Measurements from ENCODE around the gene OR4K15.
A peak's percentile ranks its signal among the peaks of the same experiment; 100 is the strongest.
"Not testable (repeated sequence)": the region's sequence is repeated elsewhere in the genome, so short reads cannot be mapped to it uniquely, and the experiment has no call there.

The OR4K15 gene, protein sequence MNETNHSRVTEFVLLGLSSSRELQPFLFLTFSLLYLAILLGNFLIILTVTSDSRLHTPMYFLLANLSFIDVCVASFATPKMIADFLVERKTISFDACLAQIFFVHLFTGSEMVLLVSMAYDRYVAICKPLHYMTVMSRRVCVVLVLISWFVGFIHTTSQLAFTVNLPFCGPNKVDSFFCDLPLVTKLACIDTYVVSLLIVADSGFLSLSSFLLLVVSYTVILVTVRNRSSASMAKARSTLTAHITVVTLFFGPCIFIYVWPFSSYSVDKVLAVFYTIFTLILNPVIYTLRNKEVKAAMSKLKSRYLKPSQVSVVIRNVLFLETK

GRCh38 chr14:19975291-19975690 is at the start of gene OR4K15:
Gene OR4K15 (plus strand): TSS chr14:19975591. CDS start chr14:19975591, 0 bp downstream.
- Histone ChIP-seq H3K4me1 (ENCODE audit: control insufficient read depth, insufficient read depth, low read length) (no peaks in the 10 kb centered on the region), H3K9me3 (ENCODE audit: control insufficient read depth, insufficient read depth, low read length) (peaks cover 68% of the 10 kb centered on the region), H3K36me3 (ENCODE audit: control insufficient read depth, insufficient read depth, low read length) (no peaks in the 10 kb centered on the region), H3K4me3 (ENCODE audit: low read depth, low read length) (no peak within 1 kb of the TSS; the same call in 1 of the 2 replicates), H3K27me3 (ENCODE audit: control insufficient read depth, insufficient read depth, low read length) (no peaks in the 10 kb centered on the region), H3K9ac (ENCODE audit: low read depth, low read length) (no peak within 1 kb of the TSS), H3K27ac (ENCODE audit: low read depth, low read length) (no peak within 1 kb of the TSS)

- Histone ChIP-seq H3K27ac (ENCODE audit: low read depth, low read length) (no peak within 1 kb of the TSS), H3K9me3 (ENCODE audit: control insufficient read depth, insufficient read depth, low read length) (peaks cover 92% of the 10 kb centered on the region), H3K4me3 (ENCODE audit: low read depth, low read length) (no peak within 1 kb of the TSS), H3K9ac (ENCODE audit: low read depth, low read length) (no peak within 1 kb of the TSS), H3K4me1 (ENCODE audit: control insufficient read depth, insufficient read depth, low read length) (no peaks in the 10 kb centered on the region), H3K36me3 (ENCODE audit: control insufficient read depth, insufficient read depth, low read length) (no peaks in the 10 kb centered on the region), H3K27me3 (ENCODE audit: control insufficient read depth, insufficient read depth, low read length) (no peaks in the 10 kb centered on the region)
These were observed 44.8 kb upstream of the OR4K15 start, which contains the start of gene OR4K1 for GRCh38 chr14:19930617-19931016. Gene OR4K1 (plus strand): TSS chr14:19930917. CDS start chr14:19935667, 4,750 bp downstream.

GRCh38 chr14:19941668-19942067 is 33.7 kb upstream of the OR4K15 start:
- H3K9ac ChIP-seq (ENCODE audit: low read depth, low read length): no peak overlapping the region
- H3K4me1 ChIP-seq (ENCODE audit: control insufficient read depth, insufficient read depth, low read length): no peaks in the 10 kb centered on the region
- peak overlapping the region; percentile 9; the same call in 1 of the 2 replicates for H3K4me3 ChIP-seq (ENCODE audit: low read depth, low read length)
- no peaks in the 10 kb centered on the region for H3K36me3 ChIP-seq (ENCODE audit: control insufficient read depth, insufficient read depth, low read length)
- H3K27ac ChIP-seq (ENCODE audit: low read depth, low read length): no peak overlapping the region
- H3K9me3 ChIP-seq (ENCODE audit: control insufficient read depth, insufficient read depth, low read length): peaks cover 91% of the 10 kb centered on the region
- no peaks in the 10 kb centered on the region for H3K27me3 ChIP-seq (ENCODE audit: control insufficient read depth, insufficient read depth, low read length)

- Histone ChIP-seq H3K27me3 (ENCODE audit: control insufficient read depth, insufficient read depth, low read length) (no peaks in the 10 kb centered on the region), H3K4me3 (ENCODE audit: low read depth, low read length) (0 out of 2 replicates have a peak overlapping the region, but pooled peaks have one; percentile 26), H3K9me3 (ENCODE audit: control insufficient read depth, insufficient read depth, low read length) (peaks cover 92% of the 10 kb centered on the region)
These were observed 27.8 kb upstream of the OR4K15 start for GRCh38 chr14:19947413-19948090.

DNA sequence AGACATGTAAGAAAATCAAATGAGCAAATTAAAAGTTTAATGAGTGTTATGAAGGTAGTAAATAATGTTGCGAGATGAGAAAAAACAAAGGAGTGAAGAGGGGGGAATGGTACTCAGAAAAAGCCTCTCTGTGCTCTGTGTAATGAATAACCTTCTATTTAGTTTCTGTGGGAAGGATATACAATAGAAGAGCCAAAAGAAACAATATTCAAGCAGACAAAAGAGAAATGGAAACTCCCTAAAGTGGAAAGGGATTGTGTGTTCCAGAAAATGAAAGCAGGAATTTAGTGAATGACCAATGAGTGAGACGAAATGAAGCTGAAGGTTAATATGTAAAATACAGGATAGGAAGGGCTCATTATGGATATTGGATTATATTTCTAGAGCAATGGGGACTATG is 26.2 kb upstream of the OR4K15 start:
- Histone ChIP-seq H3K4me3 (ENCODE audit: low read depth, low read length) (no peak overlapping the region), H3K9ac (ENCODE audit: low read depth, low read length) (no peak overlapping the region), H3K4me1 (ENCODE audit: control insufficient read depth, insufficient read depth, low read length) (no peaks in the 10 kb centered on the region), H3K27ac (ENCODE audit: low read depth, low read length) (no peak overlapping the region), H3K27me3 (ENCODE audit: control insufficient read depth, insufficient read depth, low read length) (no peaks in the 10 kb centered on the region), H3K9me3 (ENCODE audit: control insufficient read depth, insufficient read depth, low read length) (peaks cover 93% of the 10 kb centered on the region), H3K36me3 (ENCODE audit: control insufficient read depth, insufficient read depth, low read length) (no peaks in the 10 kb centered on the region)

More at GRCh38 chr14:19947413-19948090, 27.8 kb upstream of the OR4K15 start:
- no peak overlapping the region for H3K9ac ChIP-seq (ENCODE audit: low read depth, low read length)
- H3K36me3 ChIP-seq (ENCODE audit: control insufficient read depth, insufficient read depth, low read length): no peaks in the 10 kb centered on the region
- no peak overlapping the region for H3K27ac ChIP-seq (ENCODE audit: low read depth, low read length)
- no peaks in the 10 kb centered on the region for H3K4me1 ChIP-seq (ENCODE audit: control insufficient read depth, insufficient read depth, low read length)

DNA sequence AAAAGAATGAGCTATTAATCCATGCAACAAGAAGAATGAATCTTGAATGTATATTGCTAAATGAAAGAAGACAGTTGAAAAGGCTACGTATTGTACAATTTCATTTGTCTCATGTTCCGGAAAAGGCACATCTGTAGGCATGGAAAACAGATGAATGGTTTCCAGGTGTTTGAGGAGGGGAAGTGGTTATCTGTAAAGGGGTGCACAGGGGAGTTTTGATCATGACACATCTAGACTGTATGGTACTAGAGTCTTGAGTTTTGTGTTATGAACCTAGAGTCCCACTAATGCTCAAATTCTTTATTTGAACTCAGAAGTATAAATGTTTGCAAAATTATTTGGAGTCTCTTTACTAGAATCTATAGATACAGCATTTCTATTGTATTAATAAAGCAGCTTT is 5.7 kb upstream of the OR4K15 start:
- H3K9ac ChIP-seq (ENCODE audit: low read depth, low read length); H3K4me3 ChIP-seq (ENCODE audit: low read depth, low read length); H3K4me1 ChIP-seq (ENCODE audit: control insufficient read depth, insufficient read depth, low read length); H3K36me3 ChIP-seq (ENCODE audit: control insufficient read depth, insufficient read depth, low read length); H3K27me3 ChIP-seq (ENCODE audit: control insufficient read depth, insufficient read depth, low read length); H3K27ac ChIP-seq (ENCODE audit: low read depth, low read length): not testable (repeated sequence)
- peaks cover 55% of the 10 kb centered on the region for H3K9me3 ChIP-seq (ENCODE audit: control insufficient read depth, insufficient read depth, low read length)

GRCh38 chr14:19974844-19975243 is 547 bp upstream of the OR4K15 start:
- Histone ChIP-seq H3K9me3 (ENCODE audit: control insufficient read depth, insufficient read depth, low read length) (peaks cover 68% of the 10 kb centered on the region), H3K36me3 (ENCODE audit: control insufficient read depth, insufficient read depth, low read length) (no peaks in the 10 kb centered on the region), H3K27me3 (ENCODE audit: control insufficient read depth, insufficient read depth, low read length) (no peaks in the 10 kb centered on the region), H3K27ac (ENCODE audit: low read depth, low read length) (no peak overlapping the region), H3K4me3 (ENCODE audit: low read depth, low read length) (no peak overlapping the region; the same call in 1 of the 2 replicates), H3K9ac (ENCODE audit: low read depth, low read length) (no peak overlapping the region), H3K4me1 (ENCODE audit: control insufficient read depth, insufficient read depth, low read length) (no peaks in the 10 kb centered on the region)

GRCh38 chr14:19993438-19993837 is 18.0 kb downstream of the OR4K15 start:
- Histone ChIP-seq H3K36me3 (ENCODE audit: control insufficient read depth, insufficient read depth, low read length) (no peaks in the 10 kb centered on the region), H3K9ac (ENCODE audit: low read depth, low read length) (no peak overlapping the region), H3K4me1 (ENCODE audit: control insufficient read depth, insufficient read depth, low read length) (no peaks in the 10 kb centered on the region), H3K4me3 (ENCODE audit: low read depth, low read length) (no peak overlapping the region), H3K27ac (ENCODE audit: low read depth, low read length) (no peak overlapping the region), H3K9me3 (ENCODE audit: control insufficient read depth, insufficient read depth, low read length) (peaks cover 95% of the 10 kb centered on the region), H3K27me3 (ENCODE audit: control insufficient read depth, insufficient read depth, low read length) (no peaks in the 10 kb centered on the region)

- Histone ChIP-seq H3K4me3 (ENCODE audit: low read depth, low read length) (no peak within 1 kb of the TSS), H3K36me3 (ENCODE audit: control insufficient read depth, insufficient read depth, low read length) (no peaks in the 10 kb centered on the region), H3K27me3 (ENCODE audit: control insufficient read depth, insufficient read depth, low read length) (no peaks in the 10 kb centered on the region), H3K9me3 (ENCODE audit: control insufficient read depth, insufficient read depth, low read length) (peaks cover 92% of the 10 kb centered on the region), H3K27ac (ENCODE audit: low read depth, low read length) (no peak within 1 kb of the TSS), H3K4me1 (ENCODE audit: control insufficient read depth, insufficient read depth, low read length) (no peaks in the 10 kb centered on the region), H3K9ac (ENCODE audit: low read depth, low read length) (no peak within 1 kb of the TSS)
These were observed 26.5 kb downstream of the OR4K15 start, which contains the start of gene OR4Q2 for GRCh38 chr14:20001863-20002262. Gene OR4Q2 (plus strand): TSS chr14:20002163.

- H3K9ac ChIP-seq (ENCODE audit: low read depth, low read length): no peak overlapping the region
- H3K27ac ChIP-seq (ENCODE audit: low read depth, low read length): no peak overlapping the region
- H3K4me1 ChIP-seq (ENCODE audit: control insufficient read depth, insufficient read depth, low read length): no peaks in the 10 kb centered on the region
- peaks cover 92% of the 10 kb centered on the region for H3K9me3 ChIP-seq (ENCODE audit: control insufficient read depth, insufficient read depth, low read length)
- H3K36me3 ChIP-seq (ENCODE audit: control insufficient read depth, insufficient read depth, low read length): no peaks in the 10 kb centered on the region
- H3K4me3 ChIP-seq (ENCODE audit: low read depth, low read length): no peak overlapping the region
- H3K27me3 ChIP-seq (ENCODE audit: control insufficient read depth, insufficient read depth, low read length): no peaks in the 10 kb centered on the region
These were observed 26.9 kb downstream of the OR4K15 start for GRCh38 chr14:20002319-20002718.

- peaks cover 89% of the 10 kb centered on the region for H3K9me3 ChIP-seq (ENCODE audit: control insufficient read depth, insufficient read depth, low read length)
- no peak overlapping the region for H3K4me3 ChIP-seq (ENCODE audit: low read depth, low read length)
These were observed 32.8 kb downstream of the OR4K15 start for GRCh38 chr14:20008156-20008555.

More at GRCh38 chr14:20008156-20008555, 32.8 kb downstream of the OR4K15 start:
- Histone ChIP-seq H3K27me3 (ENCODE audit: control insufficient read depth, insufficient read depth, low read length) (no peaks in the 10 kb centered on the region), H3K36me3 (ENCODE audit: control insufficient read depth, insufficient read depth, low read length) (no peaks in the 10 kb centered on the region), H3K9ac (ENCODE audit: low read depth, low read length) (no peak overlapping the region), H3K27ac (ENCODE audit: low read depth, low read length) (no peak overlapping the region), H3K4me1 (ENCODE audit: control insufficient read depth, insufficient read depth, low read length) (no peaks in the 10 kb centered on the region)
